Measurements from ENCODE around the gene EEF1AKMT1.

DNA sequence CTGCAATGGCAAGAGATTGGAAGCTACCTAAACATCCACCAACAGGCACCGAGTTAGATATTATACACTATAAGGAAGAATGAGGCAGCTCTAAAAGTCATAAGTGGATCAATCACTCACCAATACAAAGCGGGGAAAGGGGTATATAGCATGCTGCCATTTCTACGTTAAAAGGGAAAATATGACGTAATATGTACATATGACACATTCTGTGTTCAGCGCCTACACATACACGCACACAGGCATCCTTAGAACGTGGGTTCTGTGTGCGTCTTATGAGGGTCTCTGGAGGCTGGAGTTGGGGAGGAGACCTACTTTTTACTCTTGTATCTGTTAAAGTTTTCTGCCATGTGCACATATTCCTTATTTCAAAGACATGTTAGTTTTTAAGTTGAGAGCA, 64.4 kb downstream of the EEF1AKMT1 start:
- TF ChIP-seq EZH2 (IDR thresholded peaks at IDR 0.05; ENCODE audit: borderline replicate concordance, insufficient read depth, low read depth, low read length, poor library complexity, severe bottlenecking), result no peak
- TF ChIP-seq, protein P1, sequence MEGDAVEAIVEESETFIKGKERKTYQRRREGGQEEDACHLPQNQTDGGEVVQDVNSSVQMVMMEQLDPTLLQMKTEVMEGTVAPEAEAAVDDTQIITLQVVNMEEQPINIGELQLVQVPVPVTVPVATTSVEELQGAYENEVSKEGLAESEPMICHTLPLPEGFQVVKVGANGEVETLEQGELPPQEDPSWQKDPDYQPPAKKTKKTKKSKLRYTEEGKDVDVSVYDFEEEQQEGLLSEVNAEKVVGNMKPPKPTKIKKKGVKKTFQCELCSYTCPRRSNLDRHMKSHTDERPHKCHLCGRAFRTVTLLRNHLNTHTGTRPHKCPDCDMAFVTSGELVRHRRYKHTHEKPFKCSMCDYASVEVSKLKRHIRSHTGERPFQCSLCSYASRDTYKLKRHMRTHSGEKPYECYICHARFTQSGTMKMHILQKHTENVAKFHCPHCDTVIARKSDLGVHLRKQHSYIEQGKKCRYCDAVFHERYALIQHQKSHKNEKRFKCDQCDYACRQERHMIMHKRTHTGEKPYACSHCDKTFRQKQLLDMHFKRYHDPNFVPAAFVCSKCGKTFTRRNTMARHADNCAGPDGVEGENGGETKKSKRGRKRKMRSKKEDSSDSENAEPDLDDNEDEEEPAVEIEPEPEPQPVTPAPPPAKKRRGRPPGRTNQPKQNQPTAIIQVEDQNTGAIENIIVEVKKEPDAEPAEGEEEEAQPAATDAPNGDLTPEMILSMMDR (IDR thresholded peaks at IDR 0.05), result no peak

Measured in B cell (primary cell).